ENCODE results near the gene FAM187B. TPM values are rescaled to one million over a fixed set of nuclear protein-coding genes. Genes with fewer than 3 reads are reported as not detected.
A peak's percentile ranks its signal among the peaks of the same experiment; 100 is the strongest.

FAM187B gene
- total RNA-seq, 1 experiment from 2014 or later, result not detected

DNA sequence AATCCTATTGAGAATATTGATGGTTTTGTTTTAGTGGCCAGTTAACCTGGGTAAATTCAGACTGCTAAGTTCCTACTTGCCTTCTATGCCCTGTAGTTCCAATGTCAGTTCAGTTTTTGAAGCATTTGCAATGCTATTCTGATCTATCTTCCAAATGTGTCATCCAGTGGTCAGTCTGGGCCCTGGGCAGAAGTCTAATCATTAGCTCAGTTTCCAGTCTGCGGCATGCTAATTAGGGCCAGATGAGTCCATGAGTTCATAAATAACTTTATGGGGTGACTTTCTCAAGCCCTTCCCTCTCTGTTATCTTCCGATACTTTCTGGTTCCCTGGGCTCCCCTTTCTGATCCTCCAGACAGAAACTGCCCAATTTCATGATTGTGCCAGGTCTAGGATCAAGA, 32.7 kb downstream of the FAM187B start:
- Histone ChIP-seq H3K27me3 (ENCODE audit: insufficient read depth, low read length) (no peaks in the 10 kb centered on the region), H4K20me1 (ENCODE audit: insufficient read depth) (no peaks in the 10 kb centered on the region), H3K9me3 (ENCODE audit: control insufficient read depth in 1 of 2, insufficient read depth in 1 of 2, low read depth in 1 of 2, low read length in 2 of 2) (peaks cover 0 to 7% of the 10 kb centered on the region in 2 experiments; a peak in 2 of 4 replicates), H3K36me3 (ENCODE audit: control insufficient read depth in 1 of 2, insufficient read depth in 2 of 2, low read length in 2 of 2) (no peaks in the 10 kb centered on the region), H3K4me1 (ENCODE audit: control insufficient read depth in 1 of 2, insufficient read depth in 2 of 2, low read length in 2 of 2) (no peaks in the 10 kb centered on the region), H2AFZ (ENCODE audit: low read depth, low read length, poor library complexity, severe bottlenecking) (no peak overlapping the region), H3K4me3 (replicated peaks in 1 of 2; ENCODE audit: low read depth in 1 of 2, low read length in 2 of 2) (no peak overlapping the region), H3K27ac (ENCODE audit: low read depth, low read length) (no peak overlapping the region), H3K9me2 (ENCODE audit: insufficient read depth) (no peaks in the 10 kb centered on the region), H3K9ac (ENCODE audit: low read length) (no peak overlapping the region), H3K4me2 (ENCODE audit: low read length) (no peak overlapping the region), H3K79me2 (ENCODE audit: insufficient read depth, low read length) (no peaks in the 10 kb centered on the region)
- POLR2A ChIA-PET, result no interaction called here
- intact Hi-C loops (cut with micrococcal nuclease), result no loop called here
- RAD21 ChIA-PET (ENCODE audit: low non-redundant PET in 1 of 2, low total read pairs in 2 of 2, uncharacterized antibody in 2 of 2, unreplicated experiment in 2 of 2), result no interaction called here
- no peak for ATAC-seq
- no TSS peak for BruUV-seq (replicated peaks)
- CTCF ChIA-PET, result no interaction called here
- TF ChIP-seq EZH2phosphoT487 (IDR thresholded peaks at IDR 0.05; ENCODE audit: borderline replicate concordance), result no peak
- no peak for DNase-seq (ENCODE audit: low read depth, low spot score)

DNA sequence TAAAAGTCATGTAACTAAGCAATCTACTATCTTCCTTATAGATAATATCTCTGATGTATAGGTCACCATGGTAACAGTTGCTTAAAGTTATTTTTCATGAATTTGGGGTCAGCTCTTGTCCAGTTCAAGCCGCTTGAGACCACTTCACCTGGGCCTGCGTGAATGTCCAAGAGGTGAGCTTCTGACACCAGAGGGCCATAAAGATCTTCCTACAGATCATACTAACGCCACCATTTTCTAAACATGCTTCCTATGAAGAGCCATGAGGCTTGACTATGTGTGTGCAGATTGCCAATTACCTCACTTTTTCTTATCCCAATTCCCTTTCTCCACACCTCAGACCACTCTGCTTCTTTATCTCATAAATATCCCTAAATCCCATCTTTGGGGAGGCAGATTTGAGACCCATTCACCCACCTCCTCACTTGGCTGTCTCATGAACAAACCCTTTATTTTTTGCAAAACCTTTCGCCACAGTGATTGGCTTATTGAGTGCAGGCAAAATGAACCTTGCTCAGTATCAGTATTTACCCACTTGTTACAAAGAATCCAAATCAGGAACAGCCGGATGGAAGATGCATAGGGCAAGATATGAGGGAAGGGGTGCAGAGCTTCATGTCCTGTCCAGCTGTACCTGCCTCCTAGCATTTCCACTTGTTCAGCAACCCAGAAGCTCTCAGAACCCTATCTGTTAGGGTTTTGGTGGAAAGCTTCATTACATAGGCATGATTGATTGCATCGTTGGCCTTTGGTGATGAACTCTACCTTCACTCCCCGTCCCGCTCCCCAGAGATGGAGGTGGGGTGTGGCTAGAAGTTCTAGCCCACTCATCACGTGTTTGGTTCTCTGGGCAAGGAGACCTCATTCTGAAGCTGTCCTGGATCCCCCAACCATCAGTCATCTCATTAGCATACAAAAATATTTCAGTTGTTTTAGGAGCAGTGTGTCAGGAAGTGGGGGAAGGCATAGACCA, 34.2 kb downstream of the FAM187B start:
- Histone ChIP-seq H3K9me3 (ENCODE audit: control insufficient read depth in 1 of 2, insufficient read depth in 1 of 2, low read depth in 1 of 2, low read length in 2 of 2) (peaks cover 0 to 7% of the 10 kb centered on the region in 2 experiments; a peak in 2 of 4 replicates), H3K4me3 (replicated peaks in 1 of 2; ENCODE audit: low read depth in 1 of 2, low read length in 2 of 2) (no peak overlapping the region), H3K4me1 (ENCODE audit: control insufficient read depth in 1 of 2, insufficient read depth in 2 of 2, low read length in 2 of 2) (no peaks in the 10 kb centered on the region), H3K27ac (ENCODE audit: low read depth, low read length) (no peak overlapping the region), H2AFZ (ENCODE audit: low read depth, low read length, poor library complexity, severe bottlenecking) (no peak overlapping the region), H3K27me3 (ENCODE audit: insufficient read depth, low read length) (no peaks in the 10 kb centered on the region), H3K79me2 (ENCODE audit: insufficient read depth, low read length) (no peaks in the 10 kb centered on the region), H3K9ac (ENCODE audit: low read length) (no peak overlapping the region), H3K36me3 (ENCODE audit: control insufficient read depth in 1 of 2, insufficient read depth in 2 of 2, low read length in 2 of 2) (no peaks in the 10 kb centered on the region), H4K20me1 (ENCODE audit: insufficient read depth) (no peaks in the 10 kb centered on the region), H3K4me2 (ENCODE audit: low read length) (no peak overlapping the region), H3K9me2 (ENCODE audit: insufficient read depth) (no peaks in the 10 kb centered on the region)
- ChIA-PET POLR2A (no interaction called here), RAD21 (ENCODE audit: low non-redundant PET in 1 of 2, low total read pairs in 2 of 2, uncharacterized antibody in 2 of 2, unreplicated experiment in 2 of 2) (no interaction called here), CTCF (no interaction called here)
- intact Hi-C loops (cut with micrococcal nuclease), result no loop called here
- ATAC-seq (no peak), DNase-seq (ENCODE audit: low read depth, low spot score) (no peak)
- BruUV-seq (replicated peaks), result no TSS peak
- TF ChIP-seq, protein P1, sequence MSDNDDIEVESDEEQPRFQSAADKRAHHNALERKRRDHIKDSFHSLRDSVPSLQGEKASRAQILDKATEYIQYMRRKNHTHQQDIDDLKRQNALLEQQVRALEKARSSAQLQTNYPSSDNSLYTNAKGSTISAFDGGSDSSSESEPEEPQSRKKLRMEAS (IDR thresholded peaks at IDR 0.05), result no peak
- TF ChIP-seq RAD21 (IDR thresholded peaks at IDR 0.05; ENCODE audit: low read depth), result peak; percentile 9; the same call in 1 of the 2 replicates

All from HCT116 (cell line).